Testis (tissue), 2 donors: Measurements from ENCODE around the gene CTIF.

Experiments
- POLR2A ChIP-seq: fragments of 450-650 bp; IDR thresholded peaks from one replicate; pipeline ENCODE4 v1.6.1; 2017; ENCODE audit warnings: antibody characterized with exemption, mild to moderate bottlenecking, moderate library complexity
- TF ChIP-seq, protein P1 (sequence below), 3 experiments: fragments of 450-650 bp in 2 of 3; fragments of 200-600 bp in 1 of 3; sonication (generic) in 1 of 3; IDR thresholded peaks; one replicate each; pipeline ENCODE4 v1.5.1; 2016 to 2019; ENCODE audit warnings: antibody characterized with exemption in 3 of 3, mild to moderate bottlenecking in 2 of 3, moderate library complexity in 1 of 3

DNA sequence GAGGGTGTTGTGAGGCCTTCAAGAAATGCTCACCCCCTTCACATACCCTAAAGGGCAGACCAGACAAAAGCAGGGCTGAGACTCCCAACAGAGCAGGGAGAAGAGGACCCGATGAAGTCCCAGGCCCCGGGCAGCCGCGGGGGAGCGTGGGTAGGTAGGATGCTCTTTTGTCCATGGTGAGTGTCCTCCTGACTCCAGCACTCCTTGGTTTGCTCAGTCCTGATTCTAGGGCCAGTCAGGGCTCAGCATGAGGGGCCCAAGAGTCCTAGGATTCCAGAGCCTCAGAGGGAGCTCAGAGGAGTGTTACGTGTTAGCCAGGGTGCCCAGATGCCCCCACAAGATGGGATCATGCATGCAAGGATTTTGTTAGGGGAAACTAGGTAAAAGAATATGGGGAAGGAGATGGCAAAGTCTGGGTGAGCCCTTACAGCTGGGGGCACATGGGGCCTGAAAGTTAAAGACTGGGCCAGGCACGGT, 347.1 kb downstream of the CTIF start:
- TF ChIP-seq POLR2A, result no peak
- TF ChIP-seq, protein P1, sequence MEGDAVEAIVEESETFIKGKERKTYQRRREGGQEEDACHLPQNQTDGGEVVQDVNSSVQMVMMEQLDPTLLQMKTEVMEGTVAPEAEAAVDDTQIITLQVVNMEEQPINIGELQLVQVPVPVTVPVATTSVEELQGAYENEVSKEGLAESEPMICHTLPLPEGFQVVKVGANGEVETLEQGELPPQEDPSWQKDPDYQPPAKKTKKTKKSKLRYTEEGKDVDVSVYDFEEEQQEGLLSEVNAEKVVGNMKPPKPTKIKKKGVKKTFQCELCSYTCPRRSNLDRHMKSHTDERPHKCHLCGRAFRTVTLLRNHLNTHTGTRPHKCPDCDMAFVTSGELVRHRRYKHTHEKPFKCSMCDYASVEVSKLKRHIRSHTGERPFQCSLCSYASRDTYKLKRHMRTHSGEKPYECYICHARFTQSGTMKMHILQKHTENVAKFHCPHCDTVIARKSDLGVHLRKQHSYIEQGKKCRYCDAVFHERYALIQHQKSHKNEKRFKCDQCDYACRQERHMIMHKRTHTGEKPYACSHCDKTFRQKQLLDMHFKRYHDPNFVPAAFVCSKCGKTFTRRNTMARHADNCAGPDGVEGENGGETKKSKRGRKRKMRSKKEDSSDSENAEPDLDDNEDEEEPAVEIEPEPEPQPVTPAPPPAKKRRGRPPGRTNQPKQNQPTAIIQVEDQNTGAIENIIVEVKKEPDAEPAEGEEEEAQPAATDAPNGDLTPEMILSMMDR (IDR thresholded peaks at IDR 0.05), result no peak
